GM21737 (cell line): ENCODE results near the gene SPPL3.
"Not testable (repeated sequence)": the region's sequence is repeated elsewhere in the genome, so short reads cannot be mapped to it uniquely, and the experiment has no call there.

ENCODE experiments used
- ATAC-seq: cut with Tn5 transposase; IDR thresholded peaks from one replicate; pipeline ENCODE4 v1.9.1; 2021; ENCODE audit warnings: mild to moderate bottlenecking, moderate library complexity; ENCODE audit not compliant: unreplicated experiment

SPPL3 gene

GRCh38 chr12:120845696-120846095 is 58.5 kb downstream of the SPPL3 start:
- no peak for ATAC-seq

GRCh38 chr12:120844768-120845449 is 59.2 kb downstream of the SPPL3 start:
- no peak for ATAC-seq

- ATAC-seq = no peak
These were observed 59.9 kb downstream of the SPPL3 start for GRCh38 chr12:120844297-120844696.

- no peak for ATAC-seq
These were observed 60.7 kb downstream of the SPPL3 start for GRCh38 chr12:120843472-120843871.

GRCh38 chr12:120842595-120842994 is 61.6 kb downstream of the SPPL3 start:
- ATAC-seq = no peak

- no peak for ATAC-seq
These were observed 62.6 kb downstream of the SPPL3 start for GRCh38 chr12:120841525-120841924.

- no peak for ATAC-seq
These were observed 64.7 kb downstream of the SPPL3 start for GRCh38 chr12:120839503-120839902.

- ATAC-seq = not testable (repeated sequence)
These were observed 65.4 kb downstream of the SPPL3 start for GRCh38 chr12:120838629-120839383.

- ATAC-seq = no peak
These were observed 68.0 kb downstream of the SPPL3 start for GRCh38 chr12:120836114-120836684.

GRCh38 chr12:120835657-120836056 is 68.5 kb downstream of the SPPL3 start:
- no peak for ATAC-seq

- no peak for ATAC-seq
These were observed 68.9 kb downstream of the SPPL3 start for GRCh38 chr12:120835304-120835612.

- ATAC-seq = no peak
These were observed 69.5 kb downstream of the SPPL3 start for GRCh38 chr12:120834489-120835303.

GRCh38 chr12:120833849-120834248 is 70.3 kb downstream of the SPPL3 start:
- ATAC-seq = no peak

- no peak for ATAC-seq
These were observed 71.4 kb downstream of the SPPL3 start for GRCh38 chr12:120832737-120833136.

GRCh38 chr12:120831648-120832267 is 72.4 kb downstream of the SPPL3 start:
- no peak for ATAC-seq

GRCh38 chr12:120830966-120831365 is 73.2 kb downstream of the SPPL3 start:
- ATAC-seq = no peak

- no peak for ATAC-seq
These were observed 73.9 kb downstream of the SPPL3 start for GRCh38 chr12:120830052-120830940.

- ATAC-seq = no peak
These were observed 77.8 kb downstream of the SPPL3 start for GRCh38 chr12:120826335-120826734.

GRCh38 chr12:120825337-120825736 is 78.8 kb downstream of the SPPL3 start:
- ATAC-seq = no peak
